Fibroblast of pulmonary artery (primary cell): ENCODE results near the gene PPTC7.
"Not testable (repeated sequence)": the region's sequence is repeated elsewhere in the genome, so short reads cannot be mapped to it uniquely, and the experiment has no call there.

Experiments
- DNase-seq: peaks from one replicate; pipeline ENCODE4 v3.0.0-alpha.2; 2010; ENCODE audit warnings: low read depth
- H3K4me3 ChIP-seq: replicated peaks from 2 replicates; pipeline ENCODE4 v1.5.1; 2011; ENCODE audit warnings: low read depth, mild to moderate bottlenecking, control low read depth, low read length, moderate library complexity
- CTCF ChIP-seq: IDR thresholded peaks from 2 replicates; pipeline ENCODE4 v1.5.1; 2011; ENCODE audit warnings: mild to moderate bottlenecking, control low read depth, low read length, inconsistent platforms; ENCODE audit errors: missing control alignments

Gene PPTC7

DNA sequence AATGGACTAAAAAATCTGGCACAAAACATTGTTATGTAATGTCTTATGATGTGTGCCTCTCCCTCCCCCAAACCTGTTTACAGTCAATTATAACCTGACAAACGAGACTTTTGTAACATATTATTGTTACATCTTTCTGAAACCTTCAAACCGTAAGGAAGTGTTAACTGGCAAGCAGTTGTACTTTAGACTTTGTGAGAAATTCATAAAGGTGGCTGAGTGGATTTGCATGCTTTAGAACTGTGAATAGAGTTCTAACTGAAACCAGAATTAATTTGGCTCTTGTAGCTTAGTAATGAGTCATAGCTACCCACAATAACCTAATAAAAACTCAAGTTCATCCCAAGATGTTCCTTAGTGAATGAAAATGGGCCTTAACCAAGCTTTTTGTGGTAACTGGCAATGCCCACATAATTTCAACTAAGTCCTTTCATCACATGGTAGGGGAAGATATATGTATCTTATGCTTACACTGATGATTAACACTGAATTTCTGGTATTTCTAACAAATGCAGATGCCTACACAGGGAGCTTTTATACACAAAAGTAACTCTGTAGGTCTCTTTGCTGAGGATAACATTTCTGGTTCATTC lies 51.3 kb downstream of the PPTC7 start:
- H3K4me3 ChIP-seq: no peak overlapping the region
- peak; percentile 23 for DNase-seq
- no peak for TF ChIP-seq CTCF

GRCh38 chr12:110530511-110530910 lies 52.6 kb downstream of the PPTC7 start:
- DNase-seq: no peak
- H3K4me3 ChIP-seq: no peak overlapping the region
- no peak for TF ChIP-seq CTCF

GRCh38 chr12:110528277-110528839 lies 54.8 kb downstream of the PPTC7 start:
- TF ChIP-seq CTCF: no peak
- no peak for DNase-seq
- H3K4me3 ChIP-seq: no peak overlapping the region

- not testable (repeated sequence) for DNase-seq, H3K4me3 ChIP-seq
Observed at GRCh38 chr12:110520876-110521712, 62.0 kb downstream of the PPTC7 start.

- not testable (repeated sequence) for DNase-seq, H3K4me3 ChIP-seq
Observed at GRCh38 chr12:110518014-110518413, 65.1 kb downstream of the PPTC7 start.

DNA sequence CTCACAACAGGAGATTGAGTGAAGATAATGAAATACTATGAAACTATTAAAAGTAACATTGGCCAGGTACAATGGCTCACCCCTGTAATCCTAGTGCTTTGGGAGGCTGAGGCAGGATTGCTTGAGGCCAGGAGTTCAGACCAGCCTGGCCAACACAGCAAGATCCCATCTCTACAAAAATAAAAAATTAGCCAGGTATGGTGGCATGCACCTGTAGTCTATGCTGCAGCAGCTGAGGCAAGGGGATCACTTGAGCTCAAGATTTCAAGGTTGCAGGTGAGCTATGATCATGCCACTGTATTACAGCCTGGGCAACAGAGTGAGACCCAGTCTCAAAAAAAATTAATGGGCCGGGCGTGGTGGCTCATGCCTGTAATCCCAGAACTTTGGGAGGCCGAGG lies 66.1 kb downstream of the PPTC7 start:
- H3K4me3 ChIP-seq: no peak overlapping the region
- DNase-seq: no peak
- no peak for TF ChIP-seq CTCF

DNA sequence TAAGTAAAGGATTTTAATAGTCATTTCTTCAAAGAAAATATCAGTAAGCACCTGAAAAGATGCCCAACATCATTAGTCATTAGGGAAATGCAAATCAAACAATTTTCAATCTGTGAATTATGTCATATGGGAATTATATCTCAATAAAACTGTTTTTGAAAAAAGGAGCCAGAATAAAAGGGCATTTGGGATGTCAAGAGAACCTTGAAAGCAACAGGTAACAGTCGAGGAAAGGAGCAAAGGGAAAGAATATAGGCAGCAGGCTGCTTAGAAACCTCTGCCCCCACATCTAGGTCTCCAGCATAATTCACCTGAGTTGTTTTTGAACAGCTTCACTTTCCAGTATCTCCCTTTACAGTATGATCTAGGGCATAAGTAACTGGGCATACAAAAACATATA lies 68.8 kb downstream of the PPTC7 start:
- H3K4me3 ChIP-seq: no peak overlapping the region
- DNase-seq: no peak
- no peak for TF ChIP-seq CTCF

- DNase-seq: no peak
- TF ChIP-seq CTCF: no peak
- no peak overlapping the region for H3K4me3 ChIP-seq
Observed at GRCh38 chr12:110513842-110514241, 69.3 kb downstream of the PPTC7 start.
